ENCODE results near the gene ITGB8. TPM values are rescaled to one million over a fixed set of nuclear protein-coding genes. Genes with fewer than 3 reads are reported as not detected.

Gene ITGB8
- total RNA-seq, result 14.7 and 46.4 TPM in 2 replicates

GRCh38 chr7:20330239-20330927, at the start of gene ITGB8:
Gene ITGB8 (plus strand): TSS chr7:20330900. CDS start chr7:20331807, 907 bp downstream.

Other genes with a start within 250 kb of the ITGB8 start
- gene MACC1, start 113.5 kb upstream of the ITGB8 start, total RNA-seq, result 0.16 and 0.38 TPM in 2 replicates

Measured in mesangial cell (primary cell).